BLaER1 (cell line): ENCODE data around the gene LYRM2.
A peak's percentile ranks its signal among the peaks of the same experiment; 100 is the strongest.

ENCODE experiments used
- H3K27ac ChIP-seq: shearing (Covaris generic); formaldehyde crosslinking; 2 replicates; pipeline ENCODE4 v1.8.1; 2022
- H3K27me3 ChIP-seq: shearing (Covaris generic); formaldehyde crosslinking; 2 replicates; pipeline ENCODE4 v1.8.1; 2022
- H3K36me3 ChIP-seq: shearing (Covaris generic); formaldehyde crosslinking; 2 replicates; pipeline ENCODE4 v1.8.1; 2022
- H3K4me1 ChIP-seq: shearing (Covaris generic); formaldehyde crosslinking; 2 replicates; pipeline ENCODE4 v1.8.1; 2022
- H3K4me2 ChIP-seq: shearing (Covaris generic); formaldehyde crosslinking; 2 replicates; pipeline ENCODE4 v1.8.1; 2022
- H3K4me3 ChIP-seq: shearing (Covaris generic); formaldehyde crosslinking; 2 replicates; pipeline ENCODE4 v1.8.1; 2022
- H3K9ac ChIP-seq: shearing (Covaris generic); formaldehyde crosslinking; 2 replicates; pipeline ENCODE4 v1.8.1; 2022
- H3K9me3 ChIP-seq: shearing (Covaris generic); formaldehyde crosslinking; 2 replicates; pipeline ENCODE4 v1.8.1; 2022
- H4K20me1 ChIP-seq: shearing (Covaris generic); formaldehyde crosslinking; 2 replicates; pipeline ENCODE4 v1.8.1; 2022
- Cebpa-rat ChIP-seq: shearing (Covaris generic); IDR thresholded peaks from 2 replicates; pipeline ENCODE4 v1.8.1; 2022

LYRM2 gene

GRCh38 chr6:89542081-89542857 lies 96.3 kb downstream of the LYRM2 start:
- no peak overlapping the region for H3K4me3 ChIP-seq
- TF ChIP-seq Cebpa-rat, result no peak
- H3K9me3 ChIP-seq, result no peaks in the 10 kb centered on the region
- no peak overlapping the region for H3K4me2 ChIP-seq
- H3K27me3 ChIP-seq, result no peaks in the 10 kb centered on the region
- H3K9ac ChIP-seq, result no peak overlapping the region
- no peaks in the 10 kb centered on the region for H3K36me3 ChIP-seq
- no peak overlapping the region for H3K27ac ChIP-seq
- H4K20me1 ChIP-seq, result no peaks in the 10 kb centered on the region
- no peaks in the 10 kb centered on the region for H3K4me1 ChIP-seq

GRCh38 chr6:89539779-89540178 lies 98.8 kb downstream of the LYRM2 start:
- no peak overlapping the region for H3K9ac ChIP-seq
- H3K9me3 ChIP-seq, result no peaks in the 10 kb centered on the region
- no peaks in the 10 kb centered on the region for H3K4me1 ChIP-seq
- H3K27ac ChIP-seq, result no peak overlapping the region
- H3K4me2 ChIP-seq, result no peak overlapping the region
- no peak for TF ChIP-seq Cebpa-rat
- H3K4me3 ChIP-seq, result no peak overlapping the region
- no peaks in the 10 kb centered on the region for H4K20me1 ChIP-seq
- no peaks in the 10 kb centered on the region for H3K27me3 ChIP-seq
- no peaks in the 10 kb centered on the region for H3K36me3 ChIP-seq

GRCh38 chr6:89536231-89536630 lies 102.3 kb downstream of the LYRM2 start:
- H3K27ac ChIP-seq, result no peak overlapping the region

GRCh38 chr6:89530982-89531381 lies 107.6 kb downstream of the LYRM2 start:
- H4K20me1 ChIP-seq, result no peaks in the 10 kb centered on the region
- H3K36me3 ChIP-seq, result no peaks in the 10 kb centered on the region
- no peaks in the 10 kb centered on the region for H3K9me3 ChIP-seq
- H3K27ac ChIP-seq, result no peak overlapping the region
- TF ChIP-seq Cebpa-rat, result no peak
- H3K4me1 ChIP-seq, result peaks cover 7% of the 10 kb centered on the region; the same call in 1 of the 2 replicates
- no peak overlapping the region for H3K9ac ChIP-seq
- H3K4me2 ChIP-seq, result no peak overlapping the region
- no peak overlapping the region for H3K4me3 ChIP-seq
- H3K27me3 ChIP-seq, result no peaks in the 10 kb centered on the region

More at GRCh38 chr6:89536231-89536630, 102.3 kb downstream of the LYRM2 start:
- H3K4me3 ChIP-seq, result no peak overlapping the region
- H3K9ac ChIP-seq, result no peak overlapping the region
- H4K20me1 ChIP-seq, result no peaks in the 10 kb centered on the region
- TF ChIP-seq Cebpa-rat, result no peak
- no peaks in the 10 kb centered on the region for H3K36me3 ChIP-seq
- no peaks in the 10 kb centered on the region for H3K27me3 ChIP-seq
- H3K4me1 ChIP-seq, result no peaks in the 10 kb centered on the region
- no peak overlapping the region for H3K4me2 ChIP-seq
- no peaks in the 10 kb centered on the region for H3K9me3 ChIP-seq

GRCh38 chr6:89528866-89529265 lies 109.7 kb downstream of the LYRM2 start:
- Histone ChIP-seq H3K9me3 (no peaks in the 10 kb centered on the region), H3K27ac (no peak overlapping the region), H3K4me1 (peaks cover 7% of the 10 kb centered on the region; the same call in 1 of the 2 replicates), H4K20me1 (no peaks in the 10 kb centered on the region), H3K4me2 (0 out of 2 replicates have a peak overlapping the region, but pooled peaks have one; percentile 2), H3K4me3 (no peak overlapping the region), H3K27me3 (no peaks in the 10 kb centered on the region), H3K9ac (no peak overlapping the region), H3K36me3 (no peaks in the 10 kb centered on the region)
- no peak for TF ChIP-seq Cebpa-rat

GRCh38 chr6:89527634-89528033 lies 110.9 kb downstream of the LYRM2 start:
- H4K20me1 ChIP-seq, result no peaks in the 10 kb centered on the region
- no peak overlapping the region for H3K4me2 ChIP-seq
- no peak overlapping the region for H3K27ac ChIP-seq
- no peaks in the 10 kb centered on the region for H3K36me3 ChIP-seq
- no peaks in the 10 kb centered on the region for H3K9me3 ChIP-seq
- H3K4me3 ChIP-seq, result no peak overlapping the region
- peaks cover 7% of the 10 kb centered on the region; the same call in 1 of the 2 replicates for H3K4me1 ChIP-seq
- H3K27me3 ChIP-seq, result no peaks in the 10 kb centered on the region
- TF ChIP-seq Cebpa-rat, result no peak
- no peak overlapping the region for H3K9ac ChIP-seq

GRCh38 chr6:89526563-89526869 lies 112.0 kb downstream of the LYRM2 start:
- Histone ChIP-seq H3K9ac (no peak overlapping the region), H3K4me2 (no peak overlapping the region), H3K9me3 (no peaks in the 10 kb centered on the region), H3K4me3 (no peak overlapping the region), H4K20me1 (no peaks in the 10 kb centered on the region), H3K4me1 (peaks cover 7% of the 10 kb centered on the region; the same call in 1 of the 2 replicates), H3K27me3 (no peaks in the 10 kb centered on the region), H3K27ac (no peak overlapping the region), H3K36me3 (no peaks in the 10 kb centered on the region)
- TF ChIP-seq Cebpa-rat, result no peak

- Histone ChIP-seq H3K27ac (no peak overlapping the region), H3K4me2 (no peak overlapping the region), H3K27me3 (no peaks in the 10 kb centered on the region), H4K20me1 (no peaks in the 10 kb centered on the region), H3K4me3 (no peak overlapping the region), H3K9me3 (no peaks in the 10 kb centered on the region), H3K4me1 (peaks cover 7% of the 10 kb centered on the region; the same call in 1 of the 2 replicates), H3K9ac (no peak overlapping the region), H3K36me3 (no peaks in the 10 kb centered on the region)
- no peak for TF ChIP-seq Cebpa-rat
Observed at GRCh38 chr6:89525786-89526562, 112.6 kb downstream of the LYRM2 start.

GRCh38 chr6:89522778-89523177 lies 115.8 kb downstream of the LYRM2 start:
- Histone ChIP-seq H3K4me1 (no peaks in the 10 kb centered on the region), H3K9ac (no peak overlapping the region), H3K27ac (no peak overlapping the region), H3K9me3 (no peaks in the 10 kb centered on the region), H3K4me3 (no peak overlapping the region), H3K36me3 (no peaks in the 10 kb centered on the region), H3K27me3 (no peaks in the 10 kb centered on the region), H4K20me1 (no peaks in the 10 kb centered on the region), H3K4me2 (no peak overlapping the region)
- TF ChIP-seq Cebpa-rat, result no peak

GRCh38 chr6:89520736-89521135 lies 117.8 kb downstream of the LYRM2 start:
- no peaks in the 10 kb centered on the region for H3K9me3 ChIP-seq
- no peaks in the 10 kb centered on the region for H3K27me3 ChIP-seq
- no peak overlapping the region for H3K4me2 ChIP-seq
- H3K4me1 ChIP-seq, result no peaks in the 10 kb centered on the region
- H3K9ac ChIP-seq, result no peak overlapping the region
- no peak overlapping the region for H3K4me3 ChIP-seq
- H3K36me3 ChIP-seq, result no peaks in the 10 kb centered on the region
- no peaks in the 10 kb centered on the region for H4K20me1 ChIP-seq
- TF ChIP-seq Cebpa-rat, result no peak
- no peak overlapping the region for H3K27ac ChIP-seq
